K562 (cell line): ENCODE measurements around the gene ATXN10. TPM values are rescaled to one million over a fixed set of nuclear protein-coding genes. Genes with fewer than 3 reads are reported as not detected.

Experiments used
- ATAC-seq: fragments of 200-7000 bp; cut with Tn5 transposase; 3 replicates; pipeline ENCODE4 v1.9.1; 2020; ENCODE audit warnings: moderate library complexity
- BruUV-seq: library from RNA; stranded (reverse); fragments of 400-500 nt; replicated peaks from 2 replicates; lab custom pipeline; 2021; lab: Mats Ljungman, UMichigan
- CTCF ChIA-PET: fragments of 300-600 bp; formaldehyde crosslinking; extraction: SDS; loops from one replicate; lab custom pipeline; 2021; ENCODE audit warnings: low intra/inter-chr PET ratio; lab: Yijun Ruan, JAX
- POLR2A ChIA-PET: fragments of 300-600, 350-650 bp; sonication (Branson Sonifier 250); formaldehyde crosslinking; extraction: SDS; loops from one replicate; lab custom pipeline; 2021; ENCODE audit warnings: antibody characterized with exemption, inconsistent platforms; lab: Yijun Ruan, JAX
- DNase-seq, 4 experiments: peaks; one replicate each; pipeline versions ENCODE4 v3.0.0 to v3.0.0-alpha.2; 2011 to 2018; ENCODE audit warnings: low spot score in 3 of 4, mixed read lengths in 3 of 4; ENCODE audit errors: extremely low read depth in 1 of 4
- FAIRE-seq: peaks from 2 replicates; lab custom pipeline; 2011; peaks lifted over from hg19 to GRCh38; lab: Jason Lieb, UNC
- H2AFZ ChIP-seq: 2 replicates; pipeline ENCODE4 v1.6.0; 2011; ENCODE audit warnings: low read depth, low read length, control low read depth, inconsistent platforms
- H3K27ac ChIP-seq: fragments of 200-600 bp; 3 replicates; pipeline ENCODE4 v1.8.0; 2011; ENCODE audit warnings: low read depth, mild to moderate bottlenecking, control low read depth, inconsistent platforms, low read length, moderate library complexity, mixed read lengths; ENCODE audit errors: extremely low read depth
- H3K27me3 ChIP-seq, 2 experiments: fragments of 300-600 bp in 1 of 2; 2 replicates in 1 of 2; 3 replicates in 1 of 2; pipeline versions ENCODE4 v1.6.0 to v1.8.0; 2011; ENCODE audit warnings: inconsistent platforms in 2 of 2, low read length in 2 of 2, mild to moderate bottlenecking in 1 of 2, mixed read lengths in 1 of 2, moderate library complexity in 1 of 2; ENCODE audit not compliant: control insufficient read depth in 2 of 2, insufficient read depth in 2 of 2
- H3K36me3 ChIP-seq: fragments of 300-600 bp; 3 replicates; pipeline ENCODE4 v1.8.0; 2011; ENCODE audit warnings: mild to moderate bottlenecking, low read length, inconsistent platforms; ENCODE audit not compliant: control insufficient read depth, insufficient read depth
- H3K4me1 ChIP-seq, 2 experiments: fragments of 200-600 bp in 1 of 2; replicated peaks in 1 of 2; 2 replicates in 1 of 2; 3 replicates in 1 of 2; pipeline versions ENCODE4 v1.5.1 to v1.8.0; 2011; ENCODE audit warnings: inconsistent platforms in 2 of 2, low read length in 2 of 2, mild to moderate bottlenecking in 1 of 2, mixed read lengths in 1 of 2, moderate library complexity in 1 of 2; ENCODE audit not compliant: control insufficient read depth in 2 of 2, insufficient read depth in 2 of 2
- H3K4me2 ChIP-seq: 2 replicates; pipeline ENCODE4 v1.6.1; 2011; ENCODE audit warnings: low read length, control low read depth, inconsistent platforms, mixed read lengths; ENCODE audit not compliant: insufficient read depth
- H3K4me3 ChIP-seq: fragments of 200-600 bp; sonication (generic), shearing (Covaris generic); 2 replicates; pipeline ENCODE4 v1.5.1; 2016; ENCODE audit warnings: control low read depth, inconsistent platforms
- H3K79me2 ChIP-seq: fragments of 200-600 bp; 3 replicates; pipeline ENCODE4 v1.8.0; 2011; ENCODE audit warnings: low read length, inconsistent platforms; ENCODE audit not compliant: control insufficient read depth, insufficient read depth
- H3K9ac ChIP-seq, 2 experiments: 2 replicates each; pipeline versions ENCODE4 v1.6.0 to v1.6.1; 2011; ENCODE audit warnings: low read depth in 2 of 2, low read length in 2 of 2, control low read depth in 1 of 2, inconsistent platforms in 1 of 2, mild to moderate bottlenecking in 1 of 2, mixed read lengths in 1 of 2; ENCODE audit not compliant: insufficient read depth in 1 of 2
- H3K9me1 ChIP-seq: one replicate; pipeline ENCODE4 v1.6.0; 2011; ENCODE audit warnings: inconsistent platforms, mild to moderate bottlenecking, low read length, moderate library complexity; ENCODE audit not compliant: control insufficient read depth, insufficient read depth
- H3K9me3 ChIP-seq: replicated peaks from 2 replicates; pipeline ENCODE4 v1.5.1; 2011; ENCODE audit warnings: low read depth, low read length, inconsistent platforms; ENCODE audit not compliant: control insufficient read depth, insufficient read depth
- H4K20me1 ChIP-seq: replicated peaks from 2 replicates; pipeline ENCODE4 v1.6.1; 2011; ENCODE audit warnings: low read length, inconsistent platforms, mixed read lengths; ENCODE audit not compliant: control insufficient read depth, insufficient read depth
- NFYB ChIP-seq: IDR thresholded peaks from 2 replicates; pipeline ENCODE4 v1.6.1; 2011; ENCODE audit warnings: mild to moderate bottlenecking, moderate library complexity; ENCODE audit not compliant: insufficient read length; ENCODE audit errors: extremely low read depth
- POLR2H ChIP-seq: IDR thresholded peaks from 2 replicates; pipeline ENCODE4 v1.6.1; 2016; ENCODE audit warnings: missing genetic modification characterization, low read depth, mild to moderate bottlenecking, control low read depth, missing compliant biosample characterization, moderate library complexity
- RCOR1 ChIP-seq, 2 experiments: IDR thresholded peaks; 2 replicates each; pipeline ENCODE4 v1.6.1; 2012; ENCODE audit warnings: low read depth in 2 of 2, low read length in 2 of 2, borderline replicate concordance in 1 of 2, improper control_type of control experiment in 1 of 2
- SMARCA5 ChIP-seq: fragments of 450-650 bp; IDR thresholded peaks from 2 replicates; pipeline ENCODE4 v1.6.1; 2016
- TFE3 ChIP-seq: fragments of 450-650 bp; formaldehyde crosslinking; IDR thresholded peaks from 2 replicates; pipeline ENCODE4 v1.4.0; 2020; ENCODE audit warnings: mild to moderate bottlenecking, mixed read lengths
- TRIM28 ChIP-seq: fragments of 450-650 bp; IDR thresholded peaks from 2 replicates; pipeline ENCODE4 v1.6.1; 2017
- ZFP1 ChIP-seq: fragments of 450-650 bp; formaldehyde crosslinking; IDR thresholded peaks from 2 replicates; pipeline ENCODE4 v1.4.0; 2020; ENCODE audit warnings: mild to moderate bottlenecking, mixed read lengths
- ZHX1 ChIP-seq: fragments of 150-350 bp; conservative IDR thresholded peaks from 2 replicates; pipeline ENCODE4 v1.6.1; 2014; ENCODE audit warnings: low read length
- ZNF212 ChIP-seq: fragments of 450-650 bp; formaldehyde crosslinking; IDR thresholded peaks from 2 replicates; pipeline ENCODE4 v1.4.0; 2020; ENCODE audit warnings: mild to moderate bottlenecking
- ZNF263 ChIP-seq: sonication (generic); formaldehyde crosslinking; IDR thresholded peaks from 2 replicates; pipeline ENCODE4 v1.8.0; 2022; ENCODE audit warnings: mild to moderate bottlenecking, missing genetic modification reagents, borderline replicate concordance
- ZNF586 ChIP-seq: fragments of 450-650 bp; formaldehyde crosslinking; conservative IDR thresholded peaks from 2 replicates; pipeline ENCODE4 v1.4.0; 2020; ENCODE audit warnings: mild to moderate bottlenecking, moderate library complexity
- ZNF77 ChIP-seq: fragments of 250-450 bp; sonication (Bioruptor Pico); IDR thresholded peaks from 2 replicates; pipeline ENCODE4 v1.5.0; 2020
- WGBS: fragments of 100-300 bp; shearing (Covaris generic); methylation state at CpG from one replicate; pipeline ENCODE4 v1.1.6; 2016; ENCODE audit warnings: low coverage, mixed read lengths; ENCODE audit not compliant: insufficient coverage; ENCODE audit errors: missing lambda C conversion rate; 5-methylcytosine and 5-hydroxymethylcytosine counted together
- in situ Hi-C: fragments of 300-500 bp; cut with MboI; formaldehyde crosslinking; loops from 4 replicates; pipeline ENCODE4 v1.15.0; 2018; ENCODE audit warnings: inconsistent platforms, mixed read lengths
- intact Hi-C: fragments of 100-400 bp; cut with micrococcal nuclease; formaldehyde crosslinking; loops from 2 replicates; pipeline ENCODE4 v1.14.2; 2022
- polyA plus RNA-seq, 8 experiments: library from polyadenylated mRNA; depleted of rRNA in 4 of 8; stranded (reverse) in 5 of 8; unstranded in 3 of 8; fragments of >200 nt; fragmentation: Nextera tagmentation in 2 of 8; fragmentation: Illumina TruSeq in 1 of 8; extraction: Ambion mirVana in 2 of 8; extraction: Trizol in 1 of 8; gene quantifications; 2 replicates each; pipeline versions ENCODE4 v1.2.1 to v1.2.3, GENCODE V29; 2011 to 2014; ENCODE audit warnings: inconsistent platforms in 1 of 8, missing spikeins in 1 of 8
- total RNA-seq, 7 experiments: library from RNA; depleted of rRNA in 6 of 7; stranded (reverse); fragments of >200 nt in 6 of 7; fragmentation: Illumina TruSeq in 2 of 7; extraction: Trizol in 2 of 7; gene quantifications; 2 replicates each; pipeline versions ENCODE4 v1.2.1 to v1.2.3, GENCODE V29; 2011 to 2021; ENCODE audit warnings: low replicate concordance in 1 of 7

The ATXN10 gene
- total and polyA plus RNA-seq, 9 of the 15 experiments (the other 6 are each of a cell fraction or from before 2014, with no cell fraction given), result 11.5 to 190 (median 33.6) TPM

DNA sequence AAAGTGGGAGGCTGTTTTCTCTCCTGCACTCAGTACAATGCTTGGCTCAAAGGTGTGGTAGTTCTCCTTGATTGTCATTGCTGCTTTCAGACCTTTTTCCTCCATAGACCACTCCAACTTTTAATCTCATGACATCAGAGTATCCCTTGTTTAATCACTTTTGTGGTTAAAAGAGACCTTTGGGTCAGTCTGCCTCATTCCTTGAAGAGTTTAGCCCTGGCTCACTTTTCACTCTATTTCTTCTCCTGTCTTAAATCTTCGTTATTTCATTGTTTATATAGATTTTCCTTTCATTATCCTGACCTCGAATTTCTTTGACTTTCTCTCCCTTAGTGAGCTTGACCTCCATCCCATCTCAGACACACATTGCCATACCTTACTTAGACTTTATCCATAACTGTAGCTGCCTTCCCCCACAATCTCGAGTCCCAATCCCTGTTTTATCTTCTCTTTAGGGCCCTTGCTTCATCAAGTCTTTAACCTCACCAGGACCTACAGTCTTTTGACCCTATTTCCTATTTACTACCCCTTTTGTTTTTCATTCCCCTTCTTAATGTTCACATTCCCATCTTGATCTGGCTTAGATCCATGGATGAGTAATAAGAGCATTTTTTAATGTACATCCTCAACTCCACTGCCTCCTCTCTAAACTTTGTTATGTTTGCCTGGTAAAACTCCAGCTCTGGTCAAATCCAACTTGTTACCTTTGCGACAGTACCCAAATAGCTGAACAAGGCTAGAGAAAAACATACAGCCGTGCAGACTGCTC, 9.5 kb downstream of the ATXN10 start (continued):
- no peak for TF ChIP-seq ZNF263 (CRISPR knock-in tag)
- no peak for TF ChIP-seq NFYB

- BruUV-seq, result no TSS peak
- TF ChIP-seq ZNF212 (CRISPR knock-in tag) (no peak), TRIM28 (no peak), ZHX1 (no peak), ZFP1 (CRISPR knock-in tag) (no peak), RCOR1 (IDR thresholded peaks at IDR 0.05; ENCODE audit: borderline replicate concordance in 1 of 2, low read depth in 2 of 2, low read length in 2 of 2) (no peak), ZNF77 (no peak), SMARCA5 (no peak), POLR2H (tag) (no peak), TFE3 (CRISPR knock-in tag) (no peak), ZNF586 (CRISPR knock-in tag) (no peak)
- TF ChIP-seq, all 486 proteins: peak for 0
- ATAC-seq (no peak), DNase-seq (no peak), FAIRE-seq (no peak)
- ChIA-PET CTCF (no interaction called here), POLR2A (no interaction called here)
- Histone ChIP-seq H4K20me1 (peaks cover 6% of the 10 kb centered on the region; the same call in 1 of the 2 replicates), H2AFZ (no peak overlapping the region), H3K4me2 (no peak overlapping the region), H3K4me3 (no peak overlapping the region), H3K4me1 (peaks cover 0 to 5% of the 10 kb centered on the region in 2 experiments; a peak in 1 of 5 replicates), H3K9me1 (no peaks in the 10 kb centered on the region), H3K36me3 (no peaks in the 10 kb centered on the region), H3K27me3 (no peaks in the 10 kb centered on the region), H3K79me2 (peaks cover 23% of the 10 kb centered on the region), H3K27ac (no peak overlapping the region), H3K9me3 (no peaks in the 10 kb centered on the region), H3K9ac (no peak overlapping the region)
- intact Hi-C loops (no loop called here), in situ Hi-C loops (no loop called here)
- WGBS, result 74% methylated on average over 3 of the region's 4 CpGs
These were observed 10.4 kb downstream of the ATXN10 start for GRCh38 chr22:45682064-45682463.
